ENCODE measurements around the gene SYNC.

- TF ChIP-seq, protein P1, sequence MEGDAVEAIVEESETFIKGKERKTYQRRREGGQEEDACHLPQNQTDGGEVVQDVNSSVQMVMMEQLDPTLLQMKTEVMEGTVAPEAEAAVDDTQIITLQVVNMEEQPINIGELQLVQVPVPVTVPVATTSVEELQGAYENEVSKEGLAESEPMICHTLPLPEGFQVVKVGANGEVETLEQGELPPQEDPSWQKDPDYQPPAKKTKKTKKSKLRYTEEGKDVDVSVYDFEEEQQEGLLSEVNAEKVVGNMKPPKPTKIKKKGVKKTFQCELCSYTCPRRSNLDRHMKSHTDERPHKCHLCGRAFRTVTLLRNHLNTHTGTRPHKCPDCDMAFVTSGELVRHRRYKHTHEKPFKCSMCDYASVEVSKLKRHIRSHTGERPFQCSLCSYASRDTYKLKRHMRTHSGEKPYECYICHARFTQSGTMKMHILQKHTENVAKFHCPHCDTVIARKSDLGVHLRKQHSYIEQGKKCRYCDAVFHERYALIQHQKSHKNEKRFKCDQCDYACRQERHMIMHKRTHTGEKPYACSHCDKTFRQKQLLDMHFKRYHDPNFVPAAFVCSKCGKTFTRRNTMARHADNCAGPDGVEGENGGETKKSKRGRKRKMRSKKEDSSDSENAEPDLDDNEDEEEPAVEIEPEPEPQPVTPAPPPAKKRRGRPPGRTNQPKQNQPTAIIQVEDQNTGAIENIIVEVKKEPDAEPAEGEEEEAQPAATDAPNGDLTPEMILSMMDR (IDR thresholded peaks at IDR 0.05): no peak
- no peak for TF ChIP-seq POLR2A (IDR thresholded peaks at IDR 0.05)
Measured at GRCh38 chr1:32702599-32703478, at the start of gene SYNC.

All from right lobe of liver (tissue), 4 donors.